ENCODE measurements around the gene RBBP8. TPM values are rescaled to one million over a fixed set of nuclear protein-coding genes. Genes with fewer than 3 reads are reported as not detected.

Gene RBBP8
- total and polyA plus RNA-seq, 10 of the 15 experiments (the other 5 are each of a cell fraction or from before 2014, with no cell fraction given), result 46.2 to 82.3 (median 68.7) TPM

GRCh38 chr18:22985250-22985649 is 52.1 kb downstream of the RBBP8 start:
- POLR2A ChIA-PET, result no interaction called here
- no peak for TF ChIP-seq MYC (IDR thresholded peaks at IDR 0.05; ENCODE audit: insufficient read depth, insufficient read length, insufficient replicate concordance, low read length, severe bottlenecking)
- no peak for TF ChIP-seq ATF7 (IDR thresholded peaks at IDR 0.05; ENCODE audit: low read depth)
- no peak for TF ChIP-seq CBX3 (IDR thresholded peaks at IDR 0.05; ENCODE audit: borderline replicate concordance, low read depth)
- TF ChIP-seq ZNF274 (IDR thresholded peaks at IDR 0.05; ENCODE audit: insufficient read depth, insufficient read length), result no peak

DNA sequence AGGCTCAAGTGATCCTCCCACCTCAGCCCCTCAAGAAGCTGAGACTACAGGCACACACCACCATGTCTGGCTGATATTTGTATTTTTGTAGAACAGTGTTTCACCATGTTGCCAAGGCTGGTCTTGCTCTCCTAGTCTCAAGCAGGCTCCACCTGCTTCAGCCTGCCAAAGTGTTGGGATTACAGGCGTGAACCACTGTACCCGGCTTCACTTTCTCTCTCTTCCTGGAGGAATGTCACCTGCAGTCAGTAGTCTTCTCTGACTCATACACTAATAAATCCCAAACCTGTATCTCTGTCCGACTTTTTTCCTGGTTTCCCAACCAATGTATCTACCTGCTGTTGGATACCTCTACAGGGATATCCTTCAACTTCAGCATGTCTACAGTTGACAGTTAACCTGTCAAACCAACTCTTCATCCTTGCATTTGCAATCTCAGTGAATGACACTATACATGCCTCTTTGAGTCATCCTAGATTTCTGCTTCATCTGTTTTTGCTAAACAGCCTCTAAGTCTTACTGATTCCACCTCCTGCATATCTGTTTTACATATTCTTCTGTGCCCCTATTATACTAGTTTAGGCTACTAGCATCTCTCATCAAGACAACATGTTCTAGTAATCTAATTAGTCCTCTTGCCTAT is 54.5 kb downstream of the RBBP8 start:
- TF ChIP-seq LARP7 (IDR thresholded peaks at IDR 0.05), result no peak
- no peak for TF ChIP-seq JUNB (IDR thresholded peaks at IDR 0.05)
- no peak for TF ChIP-seq STAT1 (conservative IDR thresholded peaks at IDR 0.05)
- no peak for TF ChIP-seq ASH2L (IDR thresholded peaks at IDR 0.05; ENCODE audit: borderline replicate concordance, low read depth)
- TF ChIP-seq RELA (IDR thresholded peaks at IDR 0.05; ENCODE audit: borderline replicate concordance, partially characterized antibody), result no peak
- TF ChIP-seq, protein P1, sequence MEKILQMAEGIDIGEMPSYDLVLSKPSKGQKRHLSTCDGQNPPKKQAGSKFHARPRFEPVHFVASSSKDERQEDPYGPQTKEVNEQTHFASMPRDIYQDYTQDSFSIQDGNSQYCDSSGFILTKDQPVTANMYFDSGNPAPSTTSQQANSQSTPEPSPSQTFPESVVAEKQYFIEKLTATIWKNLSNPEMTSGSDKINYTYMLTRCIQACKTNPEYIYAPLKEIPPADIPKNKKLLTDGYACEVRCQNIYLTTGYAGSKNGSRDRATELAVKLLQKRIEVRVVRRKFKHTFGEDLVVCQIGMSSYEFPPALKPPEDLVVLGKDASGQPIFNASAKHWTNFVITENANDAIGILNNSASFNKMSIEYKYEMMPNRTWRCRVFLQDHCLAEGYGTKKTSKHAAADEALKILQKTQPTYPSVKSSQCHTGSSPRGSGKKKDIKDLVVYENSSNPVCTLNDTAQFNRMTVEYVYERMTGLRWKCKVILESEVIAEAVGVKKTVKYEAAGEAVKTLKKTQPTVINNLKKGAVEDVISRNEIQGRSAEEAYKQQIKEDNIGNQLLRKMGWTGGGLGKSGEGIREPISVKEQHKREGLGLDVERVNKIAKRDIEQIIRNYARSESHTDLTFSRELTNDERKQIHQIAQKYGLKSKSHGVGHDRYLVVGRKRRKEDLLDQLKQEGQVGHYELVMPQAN (conservative IDR thresholded peaks at IDR 0.05), result no peak
- TF ChIP-seq POLR2A (IDR thresholded peaks at IDR 0.05; ENCODE audit: low read depth, low read length), result no peak
- in situ Hi-C loops (cut with MboI), result no loop called here
- H3K79me2 ChIP-seq (ENCODE audit: control insufficient read depth, insufficient read depth, low read length), result no peaks in the 10 kb centered on the region
- H3K4me2 ChIP-seq (ENCODE audit: control insufficient read depth, insufficient read depth), result no peak overlapping the region
- no peaks in the 10 kb centered on the region for H3K9me3 ChIP-seq (replicated peaks; ENCODE audit: control insufficient read depth, insufficient read depth, low read length)
- SMC1A ChIA-PET (ENCODE audit: uncharacterized antibody, unreplicated experiment), result interaction anchor here (1.2 to 1.7 kb wide), 3 partner anchors 10 to 134 kb away, joined by 4 to 5 read pairs (median 5); no protein-coding TSS in a partner anchor
- peaks cover 10% of the 10 kb centered on the region for H3K4me1 ChIP-seq (ENCODE audit: control insufficient read depth, insufficient read depth, low read length)
- intact Hi-C loops (cut with micrococcal nuclease; ENCODE audit: unreplicated experiment), result loop anchor here (5.0 to 10.0 kb wide), 2 partner anchors 57 to 425 kb away; no protein-coding TSS in a partner anchor
- POLR2A ChIA-PET, result no interaction called here
- H3K27me3 ChIP-seq (replicated peaks in 1 of 2; ENCODE audit: control insufficient read depth in 2 of 2, insufficient read depth in 2 of 2, low read length in 1 of 2), result no peaks in the 10 kb centered on the region
- no peak overlapping the region for H3K9ac ChIP-seq (ENCODE audit: control insufficient read depth, insufficient read depth, low read length)
- RAD21 ChIA-PET (ENCODE audit: unreplicated experiment), result interaction anchor here (1.0 to 1.3 kb wide), 3 partner anchors 174 to 424 kb away, joined by 3 to 5 read pairs (median 4); no protein-coding TSS in a partner anchor
- 97% methylated on average over 3 of the region's 3 CpGs for WGBS (ENCODE audit: insufficient coverage, insufficient replicate concordance, low lambda C conversion rate, missing lambda C conversion rate)
- no TSS peak for BruUV-seq (replicated peaks)
- no peak for FAIRE-seq
- ATAC-seq, result peak; percentile 40
- H3K27ac ChIP-seq (ENCODE audit: control insufficient read depth, insufficient read depth), result no peak overlapping the region
- DNase-seq (ENCODE audit: low read depth, low spot score), result no peak
- CTCF ChIA-PET, result interaction anchor here (1.0 to 4.9 kb wide), 3 partner anchors 10 to 424 kb away, joined by 3 to 20 read pairs (median 3); no protein-coding TSS in a partner anchor
- no peaks in the 10 kb centered on the region for H4K20me1 ChIP-seq (ENCODE audit: control insufficient read depth, insufficient read depth)
- peak overlapping the region; percentile 24; the same call in 1 of the 2 replicates for H2AFZ ChIP-seq (ENCODE audit: control insufficient read depth, low read depth, low read length)
- H3K4me3 ChIP-seq, result no peak overlapping the region
- peaks cover 0 to 13% of the 10 kb centered on the region in 2 experiments; a peak in 2 of 4 replicates for H3K36me3 ChIP-seq (ENCODE audit: control insufficient read depth in 2 of 2, insufficient read depth in 2 of 2, low read length in 1 of 2)

More at GRCh38 chr18:22985250-22985649, 52.1 kb downstream of the RBBP8 start:
- peaks cover 10% of the 10 kb centered on the region for H3K4me1 ChIP-seq (ENCODE audit: control insufficient read depth, insufficient read depth, low read length)
- intact Hi-C loops (cut with micrococcal nuclease; ENCODE audit: unreplicated experiment) (loop anchor here (5.0 to 10.0 kb wide), 2 partner anchors 60 to 427 kb away; no protein-coding TSS in a partner anchor), in situ Hi-C loops (cut with MboI) (no loop called here)
- no peaks in the 10 kb centered on the region for H3K79me2 ChIP-seq (ENCODE audit: control insufficient read depth, insufficient read depth, low read length)
- no peak overlapping the region for H2AFZ ChIP-seq (ENCODE audit: control insufficient read depth, low read depth, low read length)
- CTCF ChIA-PET, result interaction anchor here (0.6 to 4.4 kb wide), 4 partner anchors 46 to 426 kb away, joined by 3 to 83 read pairs (median 7); no protein-coding TSS in a partner anchor
- H3K4me3 ChIP-seq, result no peak overlapping the region
- H4K20me1 ChIP-seq (ENCODE audit: control insufficient read depth, insufficient read depth), result no peaks in the 10 kb centered on the region
- WGBS (ENCODE audit: insufficient coverage, insufficient replicate concordance, low lambda C conversion rate, missing lambda C conversion rate), result 100% methylated on average over 2 of the region's 2 CpGs
- H3K36me3 ChIP-seq (ENCODE audit: control insufficient read depth in 2 of 2, insufficient read depth in 2 of 2, low read length in 1 of 2), result peaks cover under 1 to 5% of the 10 kb centered on the region in 2 experiments; a peak in 3 of 4 replicates
- BruUV-seq (replicated peaks), result no TSS peak
- FAIRE-seq, result no peak
- H3K27me3 ChIP-seq (replicated peaks in 1 of 2; ENCODE audit: control insufficient read depth in 2 of 2, insufficient read depth in 2 of 2, low read length in 1 of 2), result no peaks in the 10 kb centered on the region
- no peak for ATAC-seq
- RAD21 ChIA-PET (ENCODE audit: unreplicated experiment), result interaction anchor here (0.7 to 1.5 kb wide), 2 partner anchors 56 to 186 kb away, joined by 4 to 6 read pairs; no protein-coding TSS in a partner anchor
- H3K27ac ChIP-seq (ENCODE audit: control insufficient read depth, insufficient read depth), result no peak overlapping the region
- no peak overlapping the region for H3K9ac ChIP-seq (ENCODE audit: control insufficient read depth, insufficient read depth, low read length)
- DNase-seq (ENCODE audit: low read depth, low spot score), result no peak
- SMC1A ChIA-PET (ENCODE audit: uncharacterized antibody, unreplicated experiment), result interaction anchor here (0.8 to 4.5 kb wide), 4 partner anchors 49 to 185 kb away, joined by 3 to 74 read pairs (median 26); partner anchors contain the start of gene RBBP8
- H3K9me3 ChIP-seq (replicated peaks; ENCODE audit: control insufficient read depth, insufficient read depth, low read length), result no peaks in the 10 kb centered on the region
- no peak overlapping the region for H3K4me2 ChIP-seq (ENCODE audit: control insufficient read depth, insufficient read depth)
